GM12892 (cell line): ENCODE data around the gene DNMT3A.

Experiments
- POLR2A ChIP-seq: IDR thresholded peaks from 2 replicates; pipeline ENCODE4 v1.6.1; 2011; ENCODE audit warnings: low read depth, low read length, control low read depth
- POLR2AphosphoS5 ChIP-seq: IDR thresholded peaks from 2 replicates; pipeline ENCODE4 v1.6.1; 2011; ENCODE audit warnings: low read depth, low read length, control low read depth
- TAF1 ChIP-seq: IDR thresholded peaks from 2 replicates; pipeline ENCODE4 v1.6.1; 2011; ENCODE audit warnings: low read depth, mild to moderate bottlenecking, control low read depth, low read length, borderline replicate concordance

DNA sequence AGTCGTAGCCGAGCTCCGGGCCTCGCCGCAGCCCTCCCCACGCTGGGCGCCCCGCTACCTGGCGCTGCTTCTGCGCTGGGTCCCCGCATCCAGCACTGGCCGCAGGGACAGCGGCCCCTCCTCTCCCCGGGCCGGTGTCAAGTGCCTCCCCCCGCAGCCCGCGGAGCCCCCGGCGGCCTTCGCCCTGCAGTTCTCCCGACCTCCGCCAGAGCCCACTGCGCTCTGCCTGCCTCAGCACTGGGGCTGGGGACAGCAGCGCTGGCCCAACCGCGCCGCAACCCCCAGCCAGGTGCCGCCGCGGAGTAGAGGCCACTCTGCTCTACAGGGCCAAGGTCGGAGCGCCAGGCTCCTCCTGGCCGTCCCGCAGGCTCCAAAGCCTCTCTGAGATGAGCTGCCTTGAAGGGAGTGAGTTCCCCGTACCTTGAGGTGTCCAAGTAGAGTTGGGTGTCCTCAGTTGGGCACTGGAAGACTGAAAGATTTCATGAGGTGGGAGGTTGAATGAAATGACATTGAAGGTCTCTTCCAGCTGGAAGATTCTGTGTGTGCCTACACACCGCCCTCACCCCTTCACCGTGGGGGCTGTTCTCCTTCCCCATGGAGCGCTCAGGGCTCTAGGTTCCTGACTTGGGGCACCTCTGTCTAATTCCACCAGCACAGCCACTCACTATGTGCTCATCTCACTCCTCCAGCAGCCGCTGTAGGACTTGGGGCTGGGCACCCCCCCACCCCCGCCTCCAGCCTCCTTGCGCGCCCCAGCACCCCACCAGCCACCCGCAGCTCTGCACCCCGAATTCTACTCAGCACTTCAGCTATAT, 854 bp upstream of the DNMT3A start:
- TF ChIP-seq POLR2A (no peak), TAF1 (no peak), POLR2AphosphoS5 (no peak)
